ENCODE data around the gene CA5A. TPM values are rescaled to one million over a fixed set of nuclear protein-coding genes. Genes with fewer than 3 reads are reported as not detected.
"Not testable (repeated sequence)": the region's sequence is repeated elsewhere in the genome, so short reads cannot be mapped to it uniquely, and the experiment has no call there.

The CA5A gene
- total RNA-seq, 2 experiments from 2014 or later: not detected

DNA sequence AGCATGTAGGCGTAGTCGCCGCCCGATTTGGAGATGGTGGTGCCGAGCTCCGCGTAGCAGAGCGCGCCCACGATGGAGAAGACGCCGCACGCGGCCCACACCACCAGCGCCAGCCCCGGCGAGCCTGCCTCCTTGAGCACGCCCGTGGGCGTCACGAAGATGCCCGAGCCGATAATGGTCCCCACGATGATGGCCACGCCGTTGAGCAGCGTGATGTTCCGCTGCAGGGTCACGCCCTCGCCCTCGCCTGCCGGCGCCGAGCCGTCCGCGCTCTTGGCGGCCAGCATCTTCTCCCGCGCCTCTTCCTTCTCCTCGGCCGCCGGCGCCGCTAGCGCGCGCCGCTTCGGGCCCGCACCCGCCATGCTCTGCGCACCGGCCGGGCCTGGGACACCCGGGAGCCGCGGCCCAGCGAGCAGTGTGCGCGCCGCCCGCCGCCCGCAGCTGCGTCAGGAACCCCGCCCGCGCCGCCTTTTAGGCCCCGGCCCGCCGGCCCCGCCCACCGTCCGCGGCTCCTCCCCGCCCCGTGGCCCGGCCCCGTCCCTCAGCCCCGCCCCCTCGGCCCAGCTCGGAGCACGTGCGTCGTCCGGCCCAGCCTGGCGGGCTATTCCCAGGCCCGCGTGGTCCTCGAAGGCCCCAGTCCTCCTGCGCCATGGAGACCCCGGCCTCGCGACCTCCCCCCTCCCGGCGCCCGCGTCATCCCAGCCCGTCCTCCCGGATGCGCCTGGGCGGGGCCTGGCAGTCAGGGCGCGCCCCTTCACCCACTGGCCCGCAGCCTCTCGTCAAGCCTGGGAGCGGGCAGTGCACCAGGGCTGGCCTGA, 67.1 kb downstream of the CA5A start, which contains the start of gene SLC7A5:
TSS of gene SLC7A5 (minus strand) at position 447 of the 818 bp plus-strand sequence. CDS start at position 362, 85 bp downstream.
- peak; percentile 74 for ATAC-seq
- CTCF ChIA-PET: interaction anchor here (0.7 to 13.0 kb wide), 8 partner anchors 11 to 102 kb away, joined by 3 to 493 read pairs (median 32); partner anchors contain the start of gene KLHDC4
- Mint-ChIP-seq H3K36me3 (ENCODE audit: low read depth) (peaks cover 37% of the 10 kb centered on the region), H3K4me3 (peak within 1 kb of the TSS; percentile 81), H3K4me1 (ENCODE audit: low read depth) (peaks cover 70% of the 10 kb centered on the region), H3K27ac (peak within 1 kb of the TSS; percentile 94)
- not testable (repeated sequence) for H3K27me3 Mint-ChIP-seq (ENCODE audit: low read depth); H3K9me3 Mint-ChIP-seq (ENCODE audit: insufficient read depth)
- DNase-seq: peak; percentile 91
- POLR2A ChIA-PET: interaction anchor here (0.6 to 8.9 kb wide), 9 partner anchors 14 to 268 kb away, joined by 3 to 96 read pairs (median 4); partner anchors contain the start of gene KLHDC4

DNA sequence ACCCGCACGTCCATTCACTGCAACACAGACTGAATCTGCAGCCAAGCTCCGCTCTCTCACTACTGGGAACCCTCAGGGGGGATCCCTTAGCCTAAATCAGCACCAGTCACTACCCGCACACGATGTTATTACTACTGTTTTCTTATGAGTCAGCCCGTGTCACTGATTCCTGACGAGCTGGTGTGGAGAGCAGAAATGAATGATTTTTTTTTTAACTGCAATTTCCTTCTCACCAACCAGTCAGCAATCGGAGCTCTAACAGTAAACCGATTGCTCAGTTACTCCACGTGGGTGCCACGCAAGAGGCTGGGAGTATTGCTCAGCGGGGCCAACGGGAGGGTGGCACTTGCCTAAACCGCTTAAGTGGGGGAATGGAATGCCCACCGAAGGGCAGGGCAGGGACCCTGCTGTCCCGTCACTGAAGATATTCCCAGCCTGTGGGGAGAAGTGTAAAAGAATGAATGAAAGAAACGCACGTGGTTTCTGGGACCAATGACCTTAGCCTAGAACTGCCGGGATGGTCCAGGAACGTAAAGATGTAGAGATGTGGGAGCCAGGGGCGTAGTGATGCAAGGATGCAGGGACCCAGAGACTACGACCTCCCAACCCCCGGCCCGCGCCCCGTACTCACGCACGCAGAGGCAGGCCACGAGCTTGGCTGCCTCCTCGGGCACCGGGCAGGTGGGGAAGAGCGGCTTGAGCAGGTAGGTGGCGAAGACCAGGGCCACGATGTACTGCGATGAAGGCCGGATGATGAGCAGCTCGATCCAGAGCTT, 67.9 kb downstream of the CA5A start:
- ChIA-PET CTCF (interaction anchor here (0.7 to 13.0 kb wide), 8 partner anchors 10 to 102 kb away, joined by 3 to 493 read pairs (median 32); partner anchors contain the start of gene KLHDC4), POLR2A (interaction anchor here (0.6 to 8.9 kb wide), 12 partner anchors 12 to 103 kb away, joined by 3 to 96 read pairs (median 6); partner anchors contain the start of gene KLHDC4)
- H3K27me3 Mint-ChIP-seq (ENCODE audit: low read depth); H3K9me3 Mint-ChIP-seq (ENCODE audit: insufficient read depth): not testable (repeated sequence)
- H3K4me1 Mint-ChIP-seq (ENCODE audit: low read depth): peaks cover 74% of the 10 kb centered on the region
- peak overlapping the region; percentile 94 for H3K27ac Mint-ChIP-seq
- ATAC-seq (peak; percentile 36), DNase-seq (peak; percentile 77)
- H3K4me3 Mint-ChIP-seq: peak overlapping the region; percentile 81
- peaks cover 41% of the 10 kb centered on the region for H3K36me3 Mint-ChIP-seq (ENCODE audit: low read depth)

DNA sequence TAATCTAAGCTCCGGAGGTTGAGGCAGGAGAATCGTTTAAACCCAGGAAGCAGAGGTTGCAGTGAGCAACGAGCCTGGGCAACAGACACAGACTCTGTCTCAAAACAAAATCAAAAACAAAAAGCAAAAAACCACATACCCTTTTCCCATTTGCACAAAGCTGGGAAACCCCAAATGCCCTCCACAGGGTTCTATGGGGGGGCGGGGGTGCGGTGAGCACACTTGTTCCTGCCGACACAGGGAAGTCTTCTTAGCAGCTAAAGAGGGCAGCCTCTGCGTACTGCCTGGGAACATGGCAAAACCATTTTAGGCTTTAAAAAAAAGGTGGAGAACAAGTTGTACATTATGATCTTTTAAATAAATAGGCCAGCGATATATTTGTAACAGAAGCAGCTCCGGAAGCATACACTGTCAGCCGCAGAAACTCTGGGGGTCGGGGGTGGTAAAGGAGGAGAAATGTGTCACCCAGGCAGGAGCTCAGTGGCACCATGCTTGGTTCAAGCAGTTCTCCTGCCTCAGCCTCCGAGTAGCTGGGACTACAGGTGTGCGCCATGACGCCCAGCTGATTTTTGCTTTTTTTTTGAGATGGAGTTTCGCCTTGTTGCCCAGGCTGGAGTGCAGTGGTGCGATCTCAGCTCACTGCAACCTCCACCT, 70.3 kb downstream of the CA5A start:
- H3K27ac Mint-ChIP-seq: peak overlapping the region; percentile 85

DNA sequence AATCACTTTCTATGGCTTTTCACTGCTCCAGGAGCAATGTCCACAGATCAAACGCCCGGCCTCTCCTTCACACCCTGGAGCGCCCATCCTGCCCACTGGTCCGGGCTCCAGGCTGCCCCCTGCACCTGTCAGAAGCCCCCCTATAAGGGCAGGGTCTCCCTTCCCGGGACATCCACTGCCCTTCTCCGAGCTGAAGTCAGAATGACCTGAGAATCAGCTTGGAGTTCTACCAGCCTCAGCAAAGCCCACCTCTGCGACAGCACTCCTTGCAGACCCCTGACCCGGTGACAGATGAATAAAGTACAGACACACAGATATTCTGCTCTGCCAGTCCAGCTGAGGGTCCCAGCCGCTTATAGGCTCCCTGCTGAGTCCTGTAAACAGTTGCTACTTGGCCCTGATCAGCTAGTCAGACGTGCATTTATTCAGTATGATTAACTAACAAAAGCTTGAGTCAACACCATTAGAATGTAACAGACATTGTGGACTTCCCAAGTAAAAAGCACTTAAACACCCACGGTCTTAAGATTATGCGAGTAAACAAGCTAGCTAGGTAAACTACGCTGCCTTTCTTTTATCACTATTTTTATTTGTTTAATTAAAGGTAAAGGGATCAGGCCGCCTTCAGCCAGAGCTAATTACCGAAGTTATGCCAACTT, 71.9 kb downstream of the CA5A start:
- Mint-ChIP-seq H3K9me3 (ENCODE audit: insufficient read depth) (no peaks in the 10 kb centered on the region), H3K36me3 (ENCODE audit: low read depth) (peaks cover 58% of the 10 kb centered on the region), H3K4me1 (ENCODE audit: low read depth) (peaks cover 64% of the 10 kb centered on the region), H3K4me3 (peak overlapping the region; percentile 64), H3K27ac (peak overlapping the region; percentile 62), H3K27me3 (ENCODE audit: low read depth) (no peaks in the 10 kb centered on the region)
- ATAC-seq (no peak), DNase-seq (no peak)
- CTCF ChIA-PET: interaction anchor here (0.9 to 13.0 kb wide), 3 partner anchors 11 to 84 kb away, joined by 3 to 493 read pairs (median 53); no protein-coding TSS in a partner anchor
- POLR2A ChIA-PET: interaction anchor here (0.7 to 8.9 kb wide), 3 partner anchors 8 to 106 kb away, joined by 3 to 96 read pairs (median 11); no protein-coding TSS in a partner anchor

More for the DNA sequence above, 70.3 kb downstream of the CA5A start:
- ChIA-PET CTCF (interaction anchor here (1.1 to 13.0 kb wide), 6 partner anchors 10 to 86 kb away, joined by 3 to 493 read pairs (median 8); no protein-coding TSS in a partner anchor), POLR2A (interaction anchor here (0.6 to 8.9 kb wide), 9 partner anchors 9 to 100 kb away, joined by 3 to 96 read pairs (median 5); partner anchors contain the start of gene KLHDC4)
- Mint-ChIP-seq H3K4me3 (peak overlapping the region; percentile 81), H3K4me1 (ENCODE audit: low read depth) (peaks cover 65% of the 10 kb centered on the region), H3K36me3 (ENCODE audit: low read depth) (peaks cover 48% of the 10 kb centered on the region)
- ATAC-seq; H3K9me3 Mint-ChIP-seq (ENCODE audit: insufficient read depth); H3K27me3 Mint-ChIP-seq (ENCODE audit: low read depth): not testable (repeated sequence)
- DNase-seq: peak; percentile 62

DNA sequence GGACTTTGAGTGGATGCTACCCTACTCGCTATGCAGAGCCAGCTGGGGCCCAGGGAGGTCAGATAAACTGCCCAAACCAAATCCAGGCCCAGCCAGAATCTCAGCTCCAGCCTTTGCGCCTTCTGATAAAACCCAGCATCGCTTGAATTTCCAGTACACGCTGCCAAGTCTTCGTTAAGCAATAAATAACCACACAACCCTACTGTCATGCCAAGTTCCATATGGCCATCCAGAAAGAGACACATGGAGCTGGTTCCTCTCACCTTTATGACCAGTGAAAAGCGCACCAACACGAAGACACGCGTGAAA, 73.0 kb downstream of the CA5A start:
- H3K4me3 Mint-ChIP-seq; POLR2A ChIA-PET; ATAC-seq; DNase-seq; H3K27me3 Mint-ChIP-seq (ENCODE audit: low read depth); H3K9me3 Mint-ChIP-seq (ENCODE audit: insufficient read depth); CTCF ChIA-PET: not testable (repeated sequence)
- H3K4me1 Mint-ChIP-seq (ENCODE audit: low read depth): peaks cover 74% of the 10 kb centered on the region
- H3K36me3 Mint-ChIP-seq (ENCODE audit: low read depth): peaks cover 57% of the 10 kb centered on the region
- H3K27ac Mint-ChIP-seq: peak overlapping the region; percentile 66

DNA sequence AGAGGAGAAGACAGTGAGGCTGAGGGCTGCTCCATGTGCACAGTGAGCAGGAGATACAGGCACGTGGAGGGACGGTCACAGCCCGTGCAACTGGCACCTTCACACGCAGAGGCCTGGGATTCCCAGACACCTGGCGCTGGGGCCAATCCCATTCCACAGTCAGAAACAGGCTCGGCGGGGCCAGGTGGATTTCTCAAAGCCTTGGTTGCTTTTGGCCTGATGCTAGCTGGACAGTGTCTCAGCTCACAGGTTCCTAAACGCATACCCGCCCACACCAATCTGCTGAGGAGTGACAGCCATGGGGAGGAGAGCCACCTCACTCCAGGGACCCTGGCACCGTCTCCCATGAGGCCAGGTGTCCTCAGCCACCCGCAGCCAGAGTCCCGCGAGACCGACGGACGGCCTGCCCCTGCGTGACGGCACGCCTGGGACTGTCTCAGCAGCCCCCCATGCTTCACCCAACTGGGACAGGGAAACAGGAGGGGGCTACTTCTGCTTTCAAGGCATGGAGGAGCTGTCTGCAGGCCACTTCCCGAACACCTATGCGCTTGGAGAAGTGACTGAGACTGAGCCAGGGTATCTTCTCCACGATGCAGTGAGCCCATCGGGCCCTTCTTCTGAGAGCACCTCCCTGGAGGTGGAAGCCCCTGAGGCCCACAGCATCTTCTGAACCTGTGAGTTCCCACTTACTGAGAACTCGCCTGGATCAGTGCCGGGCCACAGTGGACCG, 73.6 kb downstream of the CA5A start:
- ATAC-seq; DNase-seq; H3K27me3 Mint-ChIP-seq (ENCODE audit: low read depth); POLR2A ChIA-PET; CTCF ChIA-PET; H3K4me3 Mint-ChIP-seq; H3K9me3 Mint-ChIP-seq (ENCODE audit: insufficient read depth): not testable (repeated sequence)
- Mint-ChIP-seq H3K27ac (peak overlapping the region; percentile 66), H3K36me3 (ENCODE audit: low read depth) (peaks cover 58% of the 10 kb centered on the region), H3K4me1 (ENCODE audit: low read depth) (peaks cover 77% of the 10 kb centered on the region)

DNA sequence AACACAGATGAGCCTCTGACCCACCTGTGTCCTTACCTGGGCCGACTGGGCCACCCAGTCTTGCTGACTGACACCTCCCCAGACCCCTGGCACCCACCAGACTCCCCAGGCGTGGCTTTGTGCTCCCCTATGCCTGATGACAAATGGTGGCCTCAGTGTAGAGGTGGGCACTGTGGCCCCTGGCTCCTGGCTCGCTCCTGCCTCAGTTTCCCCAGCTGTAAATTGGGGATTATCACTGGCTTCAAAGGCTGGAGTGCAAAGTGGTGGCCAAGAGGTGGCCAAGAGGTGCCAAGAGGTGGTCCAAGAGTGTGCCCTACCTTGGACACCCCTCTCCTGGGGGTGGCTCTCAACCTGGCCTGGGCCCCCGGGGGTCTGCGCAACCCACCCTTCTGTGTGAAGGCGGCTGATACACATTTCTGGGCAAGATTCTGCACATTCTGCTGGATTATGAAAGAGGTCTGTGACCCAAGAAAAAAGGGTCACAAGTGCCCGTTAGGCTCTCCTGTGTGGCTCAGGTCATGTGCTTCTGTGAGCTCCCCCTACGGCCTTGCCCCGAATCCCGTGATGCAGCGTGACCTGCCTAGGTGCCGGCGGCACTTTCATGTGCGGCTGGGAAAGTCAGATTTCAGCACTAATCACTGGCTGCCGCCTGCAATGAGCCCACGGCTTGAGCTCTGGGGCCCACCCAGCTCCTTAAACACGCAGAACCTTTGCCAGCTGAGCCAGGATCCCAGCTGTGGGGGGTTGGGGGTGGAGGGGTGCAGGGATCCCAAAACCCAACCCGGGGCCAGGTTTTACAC, 74.8 kb downstream of the CA5A start:
- H3K4me1 Mint-ChIP-seq (ENCODE audit: low read depth): peaks cover 78% of the 10 kb centered on the region
- H3K4me3 Mint-ChIP-seq; H3K9me3 Mint-ChIP-seq (ENCODE audit: insufficient read depth); H3K27me3 Mint-ChIP-seq (ENCODE audit: low read depth); DNase-seq; POLR2A ChIA-PET: not testable (repeated sequence)
- H3K36me3 Mint-ChIP-seq (ENCODE audit: low read depth): peaks cover 57% of the 10 kb centered on the region
- H3K27ac Mint-ChIP-seq: peak overlapping the region; percentile 46
- CTCF ChIA-PET: interaction anchor here (0.8 to 3.0 kb wide), 2 partner anchors 12 to 82 kb away, joined by 3 to 15 read pairs; no protein-coding TSS in a partner anchor
- peak; percentile 1 for ATAC-seq

DNA sequence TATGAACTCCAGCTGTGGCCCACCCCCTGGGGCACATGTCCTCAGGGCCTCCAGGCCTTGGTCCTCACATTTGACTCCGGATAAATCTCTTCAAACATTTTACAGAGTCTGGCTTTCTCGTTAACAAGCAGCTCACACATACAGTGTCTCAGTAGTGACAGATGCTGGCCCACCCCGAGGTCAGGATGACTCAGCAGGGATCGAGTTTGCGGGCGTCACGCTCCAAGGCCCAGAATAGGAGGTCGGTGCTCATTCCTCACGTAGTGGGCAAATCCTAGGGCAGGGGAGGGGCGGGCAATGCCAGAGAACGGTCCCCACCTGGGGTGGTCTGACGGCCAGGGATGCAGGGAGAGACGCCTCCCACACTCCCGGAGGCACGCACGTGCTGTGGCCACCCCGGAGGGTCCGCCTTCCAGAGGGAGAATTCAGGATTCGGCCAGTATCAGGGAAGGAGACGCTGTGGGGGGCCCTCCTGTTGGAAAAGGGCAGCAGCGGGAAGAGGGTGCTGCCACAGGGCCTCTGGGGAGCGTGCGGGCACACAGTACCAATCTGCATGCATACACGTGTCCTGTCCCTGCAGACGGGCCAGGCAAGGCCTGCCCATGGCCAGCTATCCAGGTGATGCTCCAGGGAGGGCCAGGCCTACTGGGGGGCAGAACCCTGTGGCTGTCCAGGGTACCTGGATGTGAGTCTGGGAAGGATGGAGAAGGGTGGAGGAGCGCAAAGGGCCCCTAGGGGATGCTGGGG, 75.6 kb downstream of the CA5A start:
- no peaks in the 10 kb centered on the region for H3K27me3 Mint-ChIP-seq (ENCODE audit: low read depth)
- ATAC-seq (peak; percentile 5), DNase-seq (no peak)
- ChIA-PET POLR2A (interaction anchor here (0.7 kb wide), 1 partner anchor 90 kb away, joined by 3 read pairs; the partner anchor contains the start of gene BANP), CTCF (interaction anchor here (3.0 to 5.8 kb wide), 2 partner anchors 9 to 82 kb away, joined by 15 to 51 read pairs; partner anchors contain the start of gene SLC7A5)
- H3K9me3 Mint-ChIP-seq (ENCODE audit: insufficient read depth): no peaks in the 10 kb centered on the region
- H3K36me3 Mint-ChIP-seq (ENCODE audit: low read depth): peaks cover 56% of the 10 kb centered on the region
- peaks cover 80% of the 10 kb centered on the region for H3K4me1 Mint-ChIP-seq (ENCODE audit: low read depth)
- no peak overlapping the region for H3K4me3 Mint-ChIP-seq
- peak overlapping the region; percentile 75 for H3K27ac Mint-ChIP-seq

Measured in activated CD8-positive, alpha-beta T cell treated with anti-CD3 and anti-CD28 coated beads, Interleukin-2, amount 10 ng/mL, durations not matched to agents 7 days and 5 days (primary cell).